ENCODE data around the gene BATF.
"Not testable (repeated sequence)": the region's sequence is repeated elsewhere in the genome, so short reads cannot be mapped to it uniquely, and the experiment has no call there.

The BATF gene, protein sequence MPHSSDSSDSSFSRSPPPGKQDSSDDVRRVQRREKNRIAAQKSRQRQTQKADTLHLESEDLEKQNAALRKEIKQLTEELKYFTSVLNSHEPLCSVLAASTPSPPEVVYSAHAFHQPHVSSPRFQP

DNA sequence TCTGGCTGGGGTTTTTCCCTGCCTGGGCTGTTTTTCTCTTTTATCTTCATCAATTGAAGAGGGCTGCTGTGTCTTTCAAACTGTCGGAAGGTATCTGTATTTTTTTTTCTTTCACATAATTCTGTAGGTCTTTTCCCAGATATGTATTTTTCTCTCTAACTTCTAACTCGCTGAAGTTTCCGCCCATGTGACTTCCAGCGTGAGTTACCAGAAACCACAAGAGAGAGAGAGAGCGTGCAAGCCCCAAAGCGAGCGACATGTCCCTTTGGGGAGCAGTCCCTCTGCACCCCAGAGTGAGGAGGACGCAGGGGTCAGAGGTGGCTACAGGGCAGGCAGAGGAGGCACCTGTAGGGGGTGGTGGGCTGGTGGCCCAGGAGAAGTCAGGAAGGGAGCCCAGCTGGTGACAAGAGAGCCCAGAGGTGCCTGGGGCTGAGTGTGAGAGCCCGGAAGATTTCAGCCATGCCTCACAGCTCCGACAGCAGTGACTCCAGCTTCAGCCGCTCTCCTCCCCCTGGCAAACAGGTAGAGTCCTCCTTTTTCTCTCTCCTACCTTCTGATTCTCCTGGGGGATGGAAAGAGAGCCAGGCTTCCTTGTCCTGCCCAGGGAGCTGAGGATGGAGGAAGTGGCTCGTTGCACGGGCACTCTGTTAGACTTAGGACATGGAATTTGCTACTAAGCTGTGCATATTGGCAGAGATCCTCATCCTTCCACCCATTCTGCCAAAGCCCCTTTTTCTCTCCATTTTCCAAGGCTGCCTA, at the start of gene BATF:
BATF (plus strand) TSS at position 246 of the 759 bp plus-strand sequence; CDS start at position 460, 214 bp downstream.
- DNase-seq: no peak

DNA sequence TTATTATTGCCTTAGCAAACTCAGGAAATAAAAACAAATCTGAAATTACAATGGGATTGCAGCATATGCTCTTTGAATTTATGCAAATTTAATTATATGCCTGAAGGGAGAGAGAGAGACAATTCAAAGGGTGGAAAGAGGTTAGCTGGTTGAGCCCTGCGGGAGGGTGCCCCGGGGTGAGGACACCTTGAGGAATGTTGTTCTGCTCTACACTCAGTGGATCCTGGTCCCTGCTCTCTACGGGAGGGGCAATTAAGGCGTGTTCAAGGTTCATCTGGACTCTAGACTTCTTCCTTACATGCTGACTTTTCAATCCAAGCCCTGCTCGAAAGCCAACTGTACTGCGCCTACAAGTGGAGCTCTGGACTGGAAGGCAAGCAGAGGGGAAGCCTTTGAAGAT, 48.1 kb upstream of the BATF start:
- not testable (repeated sequence) for DNase-seq

DNA sequence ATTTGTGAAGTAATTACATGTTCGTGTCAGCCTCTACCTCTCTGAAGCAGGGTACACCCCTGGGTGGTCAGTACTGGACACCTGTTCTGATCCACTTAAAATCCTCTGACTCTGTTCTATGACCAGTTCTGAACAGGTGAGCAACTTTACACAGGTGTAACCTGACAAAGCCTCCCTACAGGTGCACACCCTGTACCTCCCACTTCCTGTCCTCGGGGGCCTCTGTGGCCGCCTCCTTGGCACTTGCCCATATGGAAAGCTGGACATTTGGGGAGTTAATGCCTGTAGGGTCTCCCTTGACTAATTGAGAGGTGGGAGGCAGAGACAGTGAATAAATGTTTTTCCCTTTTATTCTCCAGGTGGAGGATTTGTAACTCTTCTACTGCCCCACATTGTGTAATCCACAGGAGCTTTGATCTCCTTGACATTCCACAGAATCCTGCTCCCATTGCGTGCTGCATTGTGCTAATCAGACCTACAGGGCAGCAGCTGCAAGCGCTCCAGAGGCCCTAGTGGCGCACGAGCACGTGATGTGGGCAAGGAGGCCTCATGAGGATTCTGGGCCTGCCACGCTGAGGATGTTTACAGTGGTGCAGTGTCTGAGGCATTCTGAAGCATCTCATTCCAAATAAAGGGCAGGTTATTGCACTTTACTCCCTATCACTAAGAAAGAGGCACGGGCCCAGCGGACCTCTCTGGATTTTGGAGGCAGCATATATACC, 45.8 kb upstream of the BATF start:
- no peak for DNase-seq

DNA sequence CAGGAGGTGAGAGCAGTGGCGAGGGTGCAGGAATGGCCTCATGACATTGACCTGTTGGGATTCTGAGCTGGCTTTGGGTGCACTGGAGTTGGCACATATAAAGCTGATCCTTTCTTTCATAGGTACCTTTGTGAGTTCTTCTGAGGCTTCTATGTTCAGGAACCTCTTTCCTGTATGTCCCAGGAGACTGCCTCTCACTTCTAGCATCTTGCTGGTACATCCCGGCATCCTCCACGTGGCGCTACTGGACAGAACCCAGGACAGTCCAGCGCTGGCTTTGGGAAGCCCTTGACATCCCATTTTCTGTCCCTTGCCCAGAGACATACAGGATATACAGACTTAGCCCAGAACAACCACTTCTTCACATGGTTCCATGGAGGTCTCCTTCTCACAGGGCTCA, 44.4 kb upstream of the BATF start:
- DNase-seq: no peak

DNA sequence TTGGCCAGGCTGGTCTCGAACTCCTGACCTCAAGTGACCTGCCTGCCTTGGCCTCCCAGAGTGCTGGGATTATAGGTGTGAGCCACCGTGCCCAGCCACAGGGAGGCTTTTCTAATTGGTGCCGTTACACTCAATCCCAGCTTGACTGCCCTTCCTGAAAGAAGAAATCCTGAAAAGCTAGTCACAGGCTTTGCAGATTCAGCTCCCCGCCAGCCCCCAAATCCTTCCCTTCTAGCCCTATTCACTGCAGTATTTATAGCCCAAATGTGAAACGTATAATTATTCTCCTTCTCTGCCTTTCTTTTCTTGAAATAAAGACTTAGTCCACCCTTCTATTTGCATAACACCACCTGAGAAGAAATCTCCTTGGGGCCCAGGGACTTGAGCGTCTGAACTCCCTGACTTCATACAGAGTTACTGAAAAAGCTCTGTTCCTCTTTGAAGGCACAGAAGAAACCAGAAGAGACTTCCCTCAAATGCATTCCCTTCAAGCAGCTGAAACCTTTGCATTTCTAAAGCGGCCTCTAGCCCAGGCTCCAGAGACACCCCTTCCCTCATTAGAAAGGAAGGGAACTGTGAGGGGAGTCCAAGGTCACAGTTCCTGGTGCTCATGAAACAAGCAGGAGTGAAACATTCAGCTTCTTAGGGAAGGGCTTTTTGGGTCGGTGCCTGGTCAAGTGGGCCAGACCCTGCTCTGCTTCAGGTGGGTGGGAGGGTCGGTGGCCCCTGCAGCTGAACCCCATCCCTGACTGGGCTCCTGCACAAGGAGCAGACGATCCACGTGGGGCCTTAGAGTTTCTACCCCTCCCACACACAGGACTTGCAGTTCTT, 42.3 kb upstream of the BATF start:
- no peak for DNase-seq

DNA sequence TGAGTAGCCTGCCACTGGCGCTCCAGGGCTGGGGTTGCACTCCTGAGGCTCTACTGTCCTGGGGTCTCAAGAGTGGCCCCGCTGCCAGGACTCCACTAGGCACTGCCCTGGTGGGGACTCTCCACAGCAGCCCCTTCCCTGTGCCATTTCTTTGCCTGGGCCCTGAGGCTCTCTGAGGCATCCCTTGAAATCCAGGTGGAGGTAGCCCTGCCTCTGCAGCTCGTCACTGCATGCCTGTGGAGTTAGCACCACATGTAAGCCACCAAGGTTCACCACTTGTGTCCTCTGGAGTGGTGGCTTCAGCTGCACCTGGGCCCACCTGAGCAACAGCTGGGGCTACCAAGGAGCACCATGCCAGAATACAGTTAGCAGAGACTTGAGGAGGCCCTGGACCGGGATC, 39.9 kb upstream of the BATF start:
- no peak for DNase-seq

DNA sequence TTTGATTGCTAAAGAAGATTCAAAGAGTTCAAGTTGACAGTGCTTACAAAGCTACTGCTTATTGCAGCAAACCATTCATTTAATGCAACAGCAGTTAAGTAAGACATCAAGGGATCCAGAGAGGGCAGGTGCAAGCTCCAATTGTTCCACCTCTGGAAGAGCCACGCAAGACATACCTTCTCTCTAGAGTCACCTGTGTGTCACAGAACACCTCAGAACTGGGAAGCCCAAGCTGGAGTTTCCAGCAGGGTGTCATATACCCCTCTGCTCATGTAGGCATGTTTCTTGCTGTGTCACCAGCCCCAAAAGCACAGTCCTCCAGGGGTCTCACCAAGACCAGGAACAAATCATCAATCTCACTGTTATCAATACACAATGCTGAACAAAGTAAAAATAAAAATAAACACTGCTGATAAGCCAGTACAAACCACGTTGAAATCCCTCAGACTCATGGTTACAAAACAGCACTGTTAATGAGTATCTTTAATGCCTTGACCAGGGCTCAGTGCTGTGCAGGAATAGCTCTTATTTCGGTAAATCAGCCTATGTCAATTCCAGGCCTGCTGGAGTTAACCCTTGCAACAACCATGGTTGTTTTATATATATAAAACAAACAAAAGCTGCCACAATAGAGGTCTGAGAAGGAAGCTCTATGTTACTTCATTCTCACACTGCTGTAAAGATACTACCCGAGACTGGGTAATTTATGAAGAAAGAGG, 37.4 kb upstream of the BATF start:
- DNase-seq: no peak

DNA sequence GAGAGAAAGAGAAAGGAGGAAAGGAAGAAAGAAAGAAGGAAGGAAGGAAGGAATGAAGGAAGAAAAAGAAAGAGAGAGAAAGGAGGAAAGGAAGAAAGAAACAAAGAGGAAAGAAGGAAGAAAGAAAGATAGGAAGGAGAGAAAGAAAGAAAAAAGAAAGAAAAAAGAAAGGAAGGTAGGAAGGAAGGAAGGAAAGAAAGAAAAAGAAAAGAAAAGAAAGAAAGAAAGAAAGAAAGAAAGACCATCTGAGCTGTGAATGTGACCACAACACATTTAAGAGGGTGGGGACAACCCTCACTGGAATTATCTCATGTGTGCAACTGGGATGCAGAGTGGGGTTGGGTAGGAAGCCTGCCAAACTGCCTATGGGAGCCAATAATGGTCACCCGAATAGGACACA, 36.0 kb upstream of the BATF start:
- DNase-seq: no peak

DNA sequence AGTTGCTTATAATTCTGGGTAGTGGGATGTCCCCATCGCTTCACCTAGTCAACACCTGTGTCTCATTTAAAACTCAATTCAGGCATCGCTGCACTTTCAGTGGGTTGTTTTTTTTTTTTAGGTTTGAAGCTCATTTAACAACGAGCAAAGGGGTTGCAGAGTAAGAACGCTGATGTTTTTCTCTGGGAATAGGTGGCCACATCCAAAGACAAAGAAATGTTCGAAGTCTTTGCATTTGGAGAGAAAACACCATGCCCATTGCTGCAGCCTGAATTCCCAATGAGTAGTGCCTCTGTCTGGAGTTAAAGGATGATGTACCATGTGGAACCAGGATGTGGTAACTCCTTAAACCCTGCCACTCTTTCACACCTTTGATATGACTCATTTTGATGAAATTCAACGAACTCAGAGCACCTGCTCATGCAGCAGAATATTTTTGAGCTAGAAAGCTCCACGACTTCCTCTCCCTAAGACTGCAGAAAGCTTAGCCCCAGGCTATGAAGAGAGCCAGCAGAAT, 35.1 kb upstream of the BATF start:
- no peak for DNase-seq

DNA sequence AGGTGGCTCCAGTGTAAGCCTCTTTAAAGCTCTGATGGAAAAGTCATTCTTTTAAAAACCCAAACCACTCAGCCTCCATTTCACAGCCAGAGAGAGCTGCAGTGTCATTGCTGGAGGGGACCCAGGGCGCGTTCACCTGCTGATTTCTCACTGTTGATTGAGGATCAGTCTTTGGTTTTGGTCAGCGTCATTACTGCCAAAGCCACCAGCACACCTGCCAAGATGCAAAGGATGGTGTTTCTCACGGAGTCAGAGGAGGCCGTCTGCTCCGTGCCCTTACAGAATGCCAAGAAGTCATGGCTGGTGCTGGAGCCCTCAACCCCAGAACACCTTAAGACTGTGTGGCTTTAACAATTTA, 32.8 kb upstream of the BATF start:
- no peak for DNase-seq

DNA sequence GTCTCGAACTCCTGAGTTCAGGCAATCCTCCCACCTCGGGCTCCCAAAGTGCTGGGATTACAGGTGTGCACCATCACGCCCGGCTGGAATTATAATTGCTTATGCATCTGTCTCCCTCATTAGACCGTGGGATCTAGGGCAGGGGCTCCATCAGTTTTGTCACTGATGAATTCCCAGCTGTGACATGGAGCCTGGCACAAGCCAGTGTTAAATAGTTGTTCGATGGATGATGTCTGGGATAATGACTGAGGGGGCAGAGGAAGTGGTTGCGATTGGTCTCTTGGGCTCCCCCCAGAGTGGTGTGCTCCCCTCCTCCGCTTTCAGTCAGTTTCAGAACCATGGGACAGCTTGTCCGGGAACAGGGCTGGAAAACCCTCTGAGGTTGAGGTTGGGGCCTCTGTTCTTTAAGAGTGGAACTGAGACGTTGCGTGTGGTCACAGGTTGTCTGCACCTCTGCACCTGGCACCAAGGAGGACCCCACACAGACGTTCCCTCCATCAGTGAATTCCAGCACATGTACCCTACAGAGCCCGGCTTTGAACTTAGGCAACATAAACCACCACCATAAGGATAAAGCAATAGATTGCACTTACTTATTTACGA, 30.8 kb upstream of the BATF start:
- no peak for DNase-seq

DNA sequence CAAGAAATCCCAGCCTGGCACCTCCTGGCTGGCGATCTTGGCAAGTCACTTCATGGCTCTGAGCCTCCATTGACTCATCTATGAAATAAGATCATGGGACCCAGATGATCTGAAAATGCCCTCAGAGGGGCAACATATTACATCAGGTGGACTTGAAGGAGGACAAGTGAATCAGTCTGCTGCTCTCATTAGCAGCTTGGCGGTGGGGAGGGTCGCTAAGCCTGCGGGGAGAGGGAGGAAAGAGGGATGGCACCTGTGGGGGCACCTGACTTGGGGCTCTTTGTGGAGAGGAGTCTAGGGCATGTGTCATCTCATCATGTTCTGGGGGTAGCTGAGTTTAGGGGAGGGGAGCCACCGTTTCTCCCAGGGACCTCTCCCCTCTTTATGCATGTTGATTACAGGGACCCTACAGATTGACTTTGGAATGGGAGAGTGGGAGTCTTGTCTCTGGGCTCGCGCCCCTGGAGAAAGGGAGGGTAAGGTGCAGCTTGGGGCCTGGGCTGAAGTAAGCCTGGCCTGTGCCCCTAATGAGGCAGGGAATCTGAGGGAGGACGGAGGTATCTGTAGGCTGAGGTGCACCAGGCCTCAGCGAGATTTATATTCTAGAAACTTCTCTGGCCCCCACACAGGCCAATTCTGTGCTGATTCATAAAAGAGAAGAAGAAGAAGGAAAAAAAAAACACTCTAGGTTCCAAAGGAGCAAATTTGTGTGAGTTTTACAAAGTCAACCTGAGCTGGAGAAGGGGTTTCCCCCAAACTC, 29.3 kb upstream of the BATF start:
- DNase-seq: no peak

DNA sequence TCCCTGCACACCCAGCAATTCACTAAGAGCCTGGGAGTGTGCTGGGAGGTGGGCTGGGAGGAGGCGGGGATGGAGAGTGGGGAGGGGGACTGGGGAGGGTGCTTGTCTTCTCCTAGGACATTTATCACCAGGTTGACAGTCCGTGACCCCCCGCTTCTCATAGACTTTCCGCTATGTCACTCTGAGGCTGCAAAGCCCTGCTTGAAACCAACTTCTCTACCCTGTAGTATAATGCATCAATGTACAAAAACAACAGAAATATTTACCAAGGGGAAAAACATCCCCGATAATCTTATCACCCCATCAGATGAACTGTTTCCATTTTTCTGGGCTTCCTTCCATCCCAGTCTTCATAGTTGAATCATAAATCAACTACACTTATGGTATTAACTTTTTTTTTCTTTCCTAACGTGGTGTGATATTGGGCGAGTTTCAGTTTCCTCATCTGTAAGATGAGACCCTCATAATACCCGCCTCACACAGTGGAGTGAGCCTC, 28.6 kb upstream of the BATF start:
- DNase-seq: no peak

DNA sequence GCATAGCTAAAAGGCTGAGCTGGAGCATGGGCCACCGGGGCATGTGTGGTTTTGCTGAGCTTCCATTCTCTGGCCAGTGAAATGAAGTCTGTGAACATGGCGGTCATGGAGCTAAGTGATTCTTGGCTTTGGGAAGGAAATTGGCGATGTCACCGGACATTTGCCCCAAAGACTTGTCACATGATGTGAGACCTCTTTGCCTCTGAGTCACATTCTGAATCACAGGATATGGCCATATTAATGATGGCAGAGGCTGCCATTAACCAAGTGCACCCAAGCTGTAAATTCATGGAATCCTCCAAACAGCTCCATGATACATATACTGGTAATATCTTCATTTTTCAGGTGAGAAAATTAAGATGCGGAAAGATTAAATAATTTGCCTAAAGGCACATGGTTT, 27.4 kb upstream of the BATF start:
- DNase-seq: no peak

DNA sequence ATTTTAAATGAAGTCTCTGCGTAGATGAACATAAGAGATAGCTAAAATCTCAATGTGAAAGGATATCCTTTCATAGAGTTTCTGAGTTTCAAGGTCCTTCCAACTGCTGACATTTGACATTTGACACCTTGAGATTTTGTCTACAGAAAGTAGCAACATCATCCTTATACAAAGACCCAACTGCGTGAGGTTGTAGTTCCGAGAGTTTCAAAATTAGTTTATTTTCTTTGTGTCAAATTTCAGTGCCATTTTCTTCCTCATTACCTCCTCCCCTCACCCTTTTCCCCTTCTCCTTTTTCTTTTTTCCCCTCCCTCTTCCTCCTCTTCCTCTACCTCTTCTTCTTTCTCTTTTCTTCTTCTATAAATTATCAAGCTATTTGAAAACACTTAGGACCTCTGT, 26.9 kb upstream of the BATF start:
- DNase-seq: no peak

DNA sequence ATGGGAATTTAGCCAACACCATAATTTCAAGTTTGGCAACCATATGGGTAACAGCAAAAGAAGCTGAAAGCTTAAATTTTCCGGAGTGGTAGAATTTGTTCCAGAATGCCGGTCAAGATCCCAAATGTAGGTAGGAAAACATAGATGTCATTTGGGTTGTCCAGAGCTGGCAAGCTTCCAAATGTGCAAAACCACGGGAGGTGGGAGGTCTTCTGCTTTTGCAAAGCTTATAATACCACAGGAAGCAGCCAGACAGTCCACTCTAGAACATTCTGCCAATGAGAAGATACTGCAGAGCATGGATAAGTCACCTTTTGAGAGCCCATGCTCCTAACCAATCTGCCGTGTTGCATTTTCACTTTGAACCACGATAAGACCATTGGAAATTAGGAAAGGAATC, 26.4 kb upstream of the BATF start:
- DNase-seq: no peak

DNA sequence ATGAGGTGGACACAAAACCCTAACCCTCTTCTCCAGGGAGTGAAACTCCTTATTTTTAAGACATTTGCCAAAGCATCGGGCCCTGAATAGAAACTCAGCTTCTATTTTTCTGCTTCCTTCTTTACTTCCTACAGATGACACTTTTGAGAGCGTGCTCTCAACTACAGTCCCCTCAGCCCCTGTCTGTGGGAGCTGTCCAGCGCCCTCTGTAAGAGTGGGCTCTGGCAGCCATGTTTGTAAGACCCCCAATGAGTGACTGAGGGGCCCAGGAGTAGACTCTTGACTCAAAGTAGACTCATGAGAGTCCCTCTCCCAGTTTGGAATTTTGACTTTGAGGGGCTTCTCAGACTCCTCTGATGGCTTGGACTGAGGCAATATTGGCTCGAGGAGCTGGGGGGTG, 25.5 kb upstream of the BATF start:
- no peak for DNase-seq

DNA sequence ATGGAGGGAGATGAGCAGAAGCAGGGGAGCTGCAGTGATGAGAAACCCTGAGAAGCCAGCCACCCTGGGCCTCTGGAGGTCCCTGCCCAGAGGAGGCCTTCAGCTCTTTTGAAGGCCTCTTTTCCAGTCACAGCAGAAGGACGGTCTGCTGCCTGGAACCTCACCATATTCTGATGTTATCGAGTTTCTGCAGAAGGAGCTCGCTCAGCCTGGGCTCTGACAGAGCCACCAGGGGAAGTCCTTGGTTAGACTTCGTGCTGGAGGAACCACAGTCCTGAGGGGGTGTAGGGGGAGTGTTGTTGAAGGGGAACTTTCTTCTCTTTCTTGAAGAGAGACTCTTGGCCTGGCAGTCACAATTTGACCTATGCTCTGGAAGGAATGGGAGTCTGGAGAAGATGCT, 25.1 kb upstream of the BATF start:
- no peak for DNase-seq

DNA sequence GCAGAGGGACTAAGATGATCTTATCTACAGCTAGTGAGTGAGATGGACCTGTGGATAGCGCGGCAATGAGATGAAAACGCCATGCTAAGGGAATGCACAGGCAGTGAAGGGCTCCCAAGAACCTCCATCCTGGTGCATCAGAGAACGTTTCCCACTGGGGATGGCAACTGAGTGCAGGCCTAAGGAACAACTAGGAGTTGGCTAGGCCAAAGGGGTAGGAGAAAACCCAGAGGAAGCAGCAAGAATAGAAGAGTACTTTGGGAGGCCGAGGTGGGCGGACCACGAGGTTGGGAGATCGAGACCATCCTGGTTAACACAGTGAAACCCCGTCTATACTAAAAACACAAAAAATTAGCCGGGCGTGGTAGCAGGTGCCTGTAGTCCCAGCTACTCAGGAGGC, 24.6 kb upstream of the BATF start:
- DNase-seq: no peak

DNA sequence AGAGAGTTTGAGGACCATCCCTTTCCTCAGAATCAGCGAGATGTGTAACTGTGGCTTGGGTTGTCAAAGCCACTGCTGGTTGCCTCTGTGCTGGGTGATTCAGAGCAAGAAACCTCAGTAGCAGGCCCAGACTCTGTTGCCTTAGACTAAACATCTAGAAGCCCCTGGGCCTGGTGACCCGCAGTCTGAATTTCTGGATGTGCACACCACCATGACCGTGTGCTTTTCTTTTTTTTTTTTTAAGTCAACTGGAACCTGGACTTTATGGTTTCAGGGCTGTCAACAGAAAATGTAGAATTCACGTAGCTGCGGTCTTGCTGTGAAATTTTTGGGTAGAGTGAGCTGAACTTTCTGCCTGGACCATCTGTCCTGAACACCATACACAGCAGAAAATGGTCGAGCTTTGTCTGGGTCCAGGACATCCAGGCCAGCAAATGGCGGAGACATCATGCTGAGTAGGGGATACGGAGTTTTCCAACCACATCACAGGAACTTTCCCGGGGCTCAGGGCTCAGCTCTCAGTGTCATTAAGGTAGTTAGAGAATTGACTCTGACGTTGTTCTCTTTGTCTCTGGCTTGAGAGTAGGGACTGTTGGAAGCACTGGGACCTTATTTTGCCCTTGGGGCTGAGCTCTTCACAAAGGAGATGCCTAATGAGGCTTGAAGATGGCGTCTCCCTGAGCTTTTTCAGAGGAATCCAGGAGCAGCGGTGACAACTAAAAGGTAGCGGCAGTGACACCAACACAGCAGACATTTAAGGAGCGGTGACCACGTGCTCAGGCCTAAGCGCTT, 23.0 kb upstream of the BATF start:
- no peak for DNase-seq
